Chondrocyte (in vitro differentiated cells): ENCODE measurements around the gene SEMA4D. TPM values are rescaled to one million over a fixed set of nuclear protein-coding genes. Genes with fewer than 3 reads are reported as not detected.

ENCODE experiments used
- DNase-seq: peaks from one replicate; pipeline ENCODE4 v3.0.0; 2021; ENCODE audit warnings: mixed read lengths, low spot score
- H3K27ac Mint-ChIP-seq: one replicate; pipeline ENCODE4 v1.8.0; 2021; ENCODE audit warnings: mild to moderate bottlenecking, moderate library complexity, mixed read lengths; ENCODE audit not compliant: unreplicated experiment
- H3K27me3 Mint-ChIP-seq: 2 replicates; pipeline ENCODE4 v1.8.0; 2021; ENCODE audit warnings: low read depth, mixed read lengths
- H3K36me3 Mint-ChIP-seq: 2 replicates; pipeline ENCODE4 v1.8.0; 2021; ENCODE audit warnings: low read depth, mixed read lengths
- H3K4me1 Mint-ChIP-seq: 2 replicates; pipeline ENCODE4 v1.8.0; 2021; ENCODE audit warnings: low read depth, mild to moderate bottlenecking, mixed read lengths
- H3K4me3 Mint-ChIP-seq: one replicate; pipeline ENCODE4 v1.8.0; 2021; ENCODE audit warnings: mild to moderate bottlenecking, moderate library complexity, mixed read lengths; ENCODE audit not compliant: unreplicated experiment
- H3K9me3 Mint-ChIP-seq: 2 replicates; pipeline ENCODE4 v1.8.0; 2021; ENCODE audit warnings: low read depth, mixed read lengths
- CTCF ChIP-seq: fragments of 200-600 bp; sonication (generic); IDR thresholded peaks from 2 replicates; pipeline ENCODE4 v1.5.0; 2021; ENCODE audit warnings: antibody characterized with exemption, mild to moderate bottlenecking, moderate library complexity
- total RNA-seq: library from RNA; stranded (reverse); gene quantifications from 3 replicates; pipeline ENCODE4 v1.2.1, GENCODE V29; 2021

The SEMA4D gene
- total RNA-seq, 1 donor from 2014 or later: 3.8 TPM

- Mint-ChIP-seq H3K36me3 (no peaks in the 10 kb centered on the region), H3K27ac (no peak overlapping the region), H3K4me3 (no peak overlapping the region), H3K9me3 (no peaks in the 10 kb centered on the region), H3K4me1 (no peaks in the 10 kb centered on the region), H3K27me3 (peaks cover 36% of the 10 kb centered on the region)
- TF ChIP-seq CTCF: no peak
- no peak for DNase-seq
Measured at GRCh38 chr9:89513837-89514236, 15.9 kb upstream of the SEMA4D start.

GRCh38 chr9:89512382-89512781, 14.5 kb upstream of the SEMA4D start:
- no peak overlapping the region for H3K4me3 Mint-ChIP-seq
- H3K36me3 Mint-ChIP-seq: no peaks in the 10 kb centered on the region
- DNase-seq: no peak
- no peaks in the 10 kb centered on the region for H3K9me3 Mint-ChIP-seq
- no peaks in the 10 kb centered on the region for H3K4me1 Mint-ChIP-seq
- H3K27ac Mint-ChIP-seq: no peak overlapping the region
- TF ChIP-seq CTCF: no peak
- H3K27me3 Mint-ChIP-seq: peaks cover 44% of the 10 kb centered on the region

GRCh38 chr9:89508951-89509615, 11.2 kb upstream of the SEMA4D start:
- H3K36me3 Mint-ChIP-seq: no peaks in the 10 kb centered on the region
- peaks cover 40% of the 10 kb centered on the region for H3K27me3 Mint-ChIP-seq
- no peak overlapping the region for H3K4me3 Mint-ChIP-seq
- no peak for TF ChIP-seq CTCF
- DNase-seq: no peak
- H3K9me3 Mint-ChIP-seq: peaks cover 2% of the 10 kb centered on the region
- H3K4me1 Mint-ChIP-seq: no peaks in the 10 kb centered on the region
- no peak overlapping the region for H3K27ac Mint-ChIP-seq

GRCh38 chr9:89505911-89506310, 8.0 kb upstream of the SEMA4D start:
- Mint-ChIP-seq H3K27ac (no peak overlapping the region), H3K36me3 (no peaks in the 10 kb centered on the region), H3K4me1 (no peaks in the 10 kb centered on the region), H3K9me3 (peaks cover 2% of the 10 kb centered on the region), H3K4me3 (no peak overlapping the region), H3K27me3 (peaks cover 33% of the 10 kb centered on the region)
- TF ChIP-seq CTCF: no peak
- DNase-seq: no peak

GRCh38 chr9:89505048-89505447, 7.1 kb upstream of the SEMA4D start:
- TF ChIP-seq CTCF: no peak
- DNase-seq: no peak
- peaks cover 29% of the 10 kb centered on the region for H3K27me3 Mint-ChIP-seq
- H3K27ac Mint-ChIP-seq: no peak overlapping the region
- H3K36me3 Mint-ChIP-seq: no peaks in the 10 kb centered on the region
- no peak overlapping the region for H3K4me3 Mint-ChIP-seq
- H3K9me3 Mint-ChIP-seq: peaks cover 2% of the 10 kb centered on the region
- no peaks in the 10 kb centered on the region for H3K4me1 Mint-ChIP-seq
